ENCODE results near the gene BAHCC1.

- TF ChIP-seq POLR2A (IDR thresholded peaks at IDR 0.05; ENCODE audit: low read length) (no peak), GATA1 (IDR thresholded peaks at IDR 0.05; ENCODE audit: low read depth, low read length) (no peak)
Observed at GRCh38 chr17:81491181-81491581, 95.9 kb downstream of the BAHCC1 start.
